HFF-Myc (cell line): ENCODE measurements around the gene CPN2.

Experiments
- DNase-seq: peaks from one replicate; pipeline ENCODE4 v3.0.0-alpha.2; 2011; ENCODE audit warnings: low read depth; ENCODE audit errors: extremely low read depth
- H3K4me3 ChIP-seq: replicated peaks from 2 replicates; pipeline ENCODE4 v1.5.1; 2011; ENCODE audit warnings: low read depth, mild to moderate bottlenecking, control low read depth, low read length
- CTCF ChIP-seq: IDR thresholded peaks from 2 replicates; pipeline ENCODE4 v1.5.1; 2012; ENCODE audit warnings: mild to moderate bottlenecking, low read depth, low read length, control low read depth; ENCODE audit errors: missing control alignments

The CPN2 gene

GRCh38 chr3:194395778-194396538 is 44.8 kb upstream of the CPN2 start:
- no peak for DNase-seq
- no peak overlapping the region for H3K4me3 ChIP-seq
- TF ChIP-seq CTCF, result no peak

- no peak for DNase-seq
- H3K4me3 ChIP-seq, result no peak overlapping the region
- no peak for TF ChIP-seq CTCF
Measured at GRCh38 chr3:194395212-194395611, 44.1 kb upstream of the CPN2 start.

- TF ChIP-seq CTCF, result no peak
Measured at GRCh38 chr3:194392576-194392975, 41.4 kb upstream of the CPN2 start.

GRCh38 chr3:194390835-194391234 is 39.7 kb upstream of the CPN2 start:
- H3K4me3 ChIP-seq, result no peak overlapping the region
- TF ChIP-seq CTCF, result no peak
- no peak for DNase-seq

More at GRCh38 chr3:194392576-194392975, 41.4 kb upstream of the CPN2 start:
- H3K4me3 ChIP-seq, result no peak overlapping the region
- DNase-seq, result no peak

GRCh38 chr3:194389269-194389668 is 38.1 kb upstream of the CPN2 start:
- no peak for TF ChIP-seq CTCF
- no peak overlapping the region for H3K4me3 ChIP-seq

GRCh38 chr3:194387926-194388418 is 36.8 kb upstream of the CPN2 start:
- TF ChIP-seq CTCF, result no peak
- DNase-seq, result no peak
- no peak overlapping the region for H3K4me3 ChIP-seq

More at GRCh38 chr3:194389269-194389668, 38.1 kb upstream of the CPN2 start:
- DNase-seq, result no peak
